HUES6 (cell line): ENCODE data around the gene RREB1.
"Not testable (repeated sequence)": the region's sequence is repeated elsewhere in the genome, so short reads cannot be mapped to it uniquely, and the experiment has no call there.

Experiments
- H3K27ac ChIP-seq: 2 replicates; pipeline ENCODE4 v1.7.0; 2013; ENCODE audit warnings: low read depth, mild to moderate bottlenecking, low read length, inconsistent platforms
- H3K27me3 ChIP-seq: 2 replicates; pipeline ENCODE4 v1.6.1; 2013; ENCODE audit warnings: low read length; ENCODE audit not compliant: control insufficient read depth, insufficient read depth
- H3K36me3 ChIP-seq: 2 replicates; pipeline ENCODE4 v1.6.1; 2013; ENCODE audit warnings: low read length; ENCODE audit not compliant: control insufficient read depth, insufficient read depth
- H3K4me1 ChIP-seq: 2 replicates; pipeline ENCODE4 v1.6.1; 2013; ENCODE audit warnings: low read length; ENCODE audit not compliant: control insufficient read depth, insufficient read depth
- H3K4me3 ChIP-seq: 2 replicates; pipeline ENCODE4 v1.5.1; 2013; ENCODE audit warnings: low read depth, low read length
- H3K9ac ChIP-seq: one replicate; pipeline ENCODE4 v1.6.1; 2013; ENCODE audit warnings: mild to moderate bottlenecking, low read length
- H3K9me3 ChIP-seq: 2 replicates; pipeline ENCODE4 v1.6.1; 2013; ENCODE audit warnings: low read depth, low read length; ENCODE audit not compliant: control insufficient read depth, insufficient read depth

RREB1 gene

GRCh38 chr6:7268816-7269555 is 161.2 kb downstream of the RREB1 start:
- H3K27ac ChIP-seq, result no peak overlapping the region
- no peaks in the 10 kb centered on the region for H3K4me1 ChIP-seq

GRCh38 chr6:7269816-7270215 is 162.1 kb downstream of the RREB1 start:
- Histone ChIP-seq H3K27me3 (no peaks in the 10 kb centered on the region), H3K4me3 (no peak overlapping the region), H3K27ac (no peak overlapping the region), H3K36me3 (no peaks in the 10 kb centered on the region), H3K9me3 (peaks cover 7% of the 10 kb centered on the region; the same call in 1 of the 2 replicates), H3K4me1 (no peaks in the 10 kb centered on the region), H3K9ac (no peak overlapping the region)

More at GRCh38 chr6:7268816-7269555, 161.2 kb downstream of the RREB1 start:
- no peaks in the 10 kb centered on the region for H3K27me3 ChIP-seq
- H3K4me3 ChIP-seq, result no peak overlapping the region
- H3K9me3 ChIP-seq, result peaks cover 7% of the 10 kb centered on the region; the same call in 1 of the 2 replicates
- H3K9ac ChIP-seq, result no peak overlapping the region
- H3K36me3 ChIP-seq, result no peaks in the 10 kb centered on the region

- Histone ChIP-seq H3K9me3 (peaks cover 7% of the 10 kb centered on the region; the same call in 1 of the 2 replicates), H3K4me3 (no peak overlapping the region)
These were observed 162.8 kb downstream of the RREB1 start for GRCh38 chr6:7270320-7271204.

GRCh38 chr6:7271205-7271534 is 163.4 kb downstream of the RREB1 start:
- H3K27me3 ChIP-seq, result no peaks in the 10 kb centered on the region
- H3K9me3 ChIP-seq, result peaks cover 2% of the 10 kb centered on the region; the same call in 1 of the 2 replicates
- H3K36me3 ChIP-seq, result no peaks in the 10 kb centered on the region
- no peak overlapping the region for H3K9ac ChIP-seq
- H3K4me3 ChIP-seq, result no peak overlapping the region
- no peak overlapping the region for H3K27ac ChIP-seq
- H3K4me1 ChIP-seq, result no peaks in the 10 kb centered on the region

More at GRCh38 chr6:7270320-7271204, 162.8 kb downstream of the RREB1 start:
- no peak overlapping the region for H3K27ac ChIP-seq
- H3K27me3 ChIP-seq, result no peaks in the 10 kb centered on the region
- no peak overlapping the region for H3K9ac ChIP-seq
- no peaks in the 10 kb centered on the region for H3K36me3 ChIP-seq
- no peaks in the 10 kb centered on the region for H3K4me1 ChIP-seq

GRCh38 chr6:7273709-7274108 is 165.9 kb downstream of the RREB1 start:
- H3K27ac ChIP-seq, result no peak overlapping the region
- H3K9ac ChIP-seq, result no peak overlapping the region
- no peaks in the 10 kb centered on the region for H3K9me3 ChIP-seq
- H3K27me3 ChIP-seq, result no peaks in the 10 kb centered on the region
- no peak overlapping the region for H3K4me3 ChIP-seq
- H3K4me1 ChIP-seq, result no peaks in the 10 kb centered on the region
- no peaks in the 10 kb centered on the region for H3K36me3 ChIP-seq

- H3K36me3 ChIP-seq, H3K27ac ChIP-seq, H3K9ac ChIP-seq, H3K27me3 ChIP-seq, H3K9me3 ChIP-seq, H3K4me1 ChIP-seq, H3K4me3 ChIP-seq: not testable (repeated sequence)
These were observed 166.8 kb downstream of the RREB1 start for GRCh38 chr6:7274525-7274924.

- Histone ChIP-seq H3K4me1 (no peaks in the 10 kb centered on the region), H3K4me3 (no peak overlapping the region), H3K27me3 (no peaks in the 10 kb centered on the region), H3K36me3 (no peaks in the 10 kb centered on the region; the same call in 1 of the 2 replicates), H3K9ac (no peak overlapping the region), H3K27ac (no peak overlapping the region), H3K9me3 (no peaks in the 10 kb centered on the region)
These were observed 168.4 kb downstream of the RREB1 start for GRCh38 chr6:7276199-7276524.

GRCh38 chr6:7282097-7282906 is 174.5 kb downstream of the RREB1 start:
- H3K4me3 ChIP-seq, result no peak overlapping the region
- no peaks in the 10 kb centered on the region for H3K27me3 ChIP-seq
- H3K9ac ChIP-seq, result no peak overlapping the region
- H3K4me1 ChIP-seq, result no peaks in the 10 kb centered on the region
- H3K9me3 ChIP-seq, result no peaks in the 10 kb centered on the region
- peaks cover 31% of the 10 kb centered on the region for H3K36me3 ChIP-seq
- H3K27ac ChIP-seq, result no peak overlapping the region

- Histone ChIP-seq H3K4me3 (no peak overlapping the region), H3K27ac (no peak overlapping the region), H3K9me3 (no peaks in the 10 kb centered on the region), H3K36me3 (peaks cover 45% of the 10 kb centered on the region), H3K27me3 (no peaks in the 10 kb centered on the region), H3K9ac (no peak overlapping the region), H3K4me1 (no peaks in the 10 kb centered on the region)
These were observed 175.9 kb downstream of the RREB1 start for GRCh38 chr6:7283676-7284075.

GRCh38 chr6:7285416-7285815 is 177.7 kb downstream of the RREB1 start:
- no peaks in the 10 kb centered on the region for H3K4me1 ChIP-seq
- H3K9me3 ChIP-seq, result no peaks in the 10 kb centered on the region
- no peaks in the 10 kb centered on the region for H3K27me3 ChIP-seq
- H3K4me3 ChIP-seq, result no peak overlapping the region
- H3K36me3 ChIP-seq, result peaks cover 62% of the 10 kb centered on the region
- no peak overlapping the region for H3K27ac ChIP-seq
- no peak overlapping the region for H3K9ac ChIP-seq
